GM21447 (cell line): ENCODE data around the gene MACROH2A1.

Experiments
- ATAC-seq: cut with Tn5 transposase; IDR thresholded peaks from one replicate; pipeline ENCODE4 v1.9.1; 2021; ENCODE audit not compliant: unreplicated experiment

Gene MACROH2A1

GRCh38 chr5:135436951-135437418 lies 38.0 kb upstream of the MACROH2A1 start:
- no peak for ATAC-seq

- no peak for ATAC-seq
Measured at GRCh38 chr5:135435467-135436330, 36.7 kb upstream of the MACROH2A1 start.

GRCh38 chr5:135434591-135435466 lies 35.8 kb upstream of the MACROH2A1 start:
- no peak for ATAC-seq

GRCh38 chr5:135433681-135434426 lies 34.8 kb upstream of the MACROH2A1 start:
- no peak for ATAC-seq

- no peak for ATAC-seq
Measured at GRCh38 chr5:135432113-135432512, 33.1 kb upstream of the MACROH2A1 start.

GRCh38 chr5:135430135-135430437 lies 31.1 kb upstream of the MACROH2A1 start:
- no peak for ATAC-seq

- no peak for ATAC-seq
Measured at GRCh38 chr5:135429301-135430134, 30.5 kb upstream of the MACROH2A1 start.

- ATAC-seq, result no peak
Measured at GRCh38 chr5:135428586-135428985, 29.6 kb upstream of the MACROH2A1 start.

GRCh38 chr5:135426102-135427082 lies 27.4 kb upstream of the MACROH2A1 start:
- ATAC-seq, result peak; percentile 73

GRCh38 chr5:135425641-135426040 lies 26.6 kb upstream of the MACROH2A1 start:
- ATAC-seq, result no peak

GRCh38 chr5:135423846-135424168 lies 24.8 kb upstream of the MACROH2A1 start:
- no peak for ATAC-seq

GRCh38 chr5:135423146-135423845 lies 24.3 kb upstream of the MACROH2A1 start:
- no peak for ATAC-seq

GRCh38 chr5:135422419-135422818 lies 23.4 kb upstream of the MACROH2A1 start:
- no peak for ATAC-seq

GRCh38 chr5:135417083-135417482 lies 18.1 kb upstream of the MACROH2A1 start:
- ATAC-seq, result no peak

- no peak for ATAC-seq
Measured at GRCh38 chr5:135405082-135405481, 6.1 kb upstream of the MACROH2A1 start.

- ATAC-seq, result no peak
Measured at GRCh38 chr5:135402031-135402430, 3.0 kb upstream of the MACROH2A1 start.

- no peak for ATAC-seq
Measured at GRCh38 chr5:135400866-135401265, 1.8 kb upstream of the MACROH2A1 start.

GRCh38 chr5:135399794-135400542 lies 937 bp upstream of the MACROH2A1 start:
- ATAC-seq, result no peak
